SK-N-MC (cell line): ENCODE measurements around the gene ATP10B.

Experiments used
- DNase-seq: peaks from one replicate; pipeline ENCODE4 v3.0.0-alpha.2; 2011; ENCODE audit warnings: low read depth, low spot score
- H3K27ac ChIP-seq: fragments of 200-600 bp; sonication (generic); 2 replicates; pipeline ENCODE4 v1.5.1; 2016; ENCODE audit warnings: mixed run types
- H3K36me3 ChIP-seq: fragments of 200-600 bp; sonication (generic); 2 replicates; pipeline ENCODE4 v1.6.1; 2017; ENCODE audit warnings: antibody characterized with exemption, low read length, mixed read lengths; ENCODE audit not compliant: insufficient read depth
- H3K4me3 ChIP-seq: fragments of 200-600 bp; sonication (generic); 2 replicates; pipeline ENCODE4 v1.5.1; 2016
- H3K9ac ChIP-seq: fragments of 200-600 bp; sonication (generic); 2 replicates; pipeline ENCODE4 v1.8.0; 2017; ENCODE audit warnings: mixed run types, mixed read lengths; ENCODE audit not compliant: insufficient read length
- H3K9me3 ChIP-seq: fragments of 200-600 bp; sonication (generic); 2 replicates; pipeline ENCODE4 v1.6.1; 2017; ENCODE audit warnings: low read depth, mild to moderate bottlenecking, antibody characterized with exemption, low read length, moderate library complexity, mixed read lengths
- EZH2 ChIP-seq: fragments of 200-600 bp; sonication (generic); IDR thresholded peaks from one replicate; pipeline ENCODE4 v1.6.1; 2017; ENCODE audit warnings: antibody characterized with exemption
- FOXP2 ChIP-seq: optimal IDR thresholded peaks from 2 replicates; pipeline ENCODE3; 2011; ENCODE audit warnings: mild to moderate bottlenecking, moderate library complexity; ENCODE audit not compliant: insufficient read depth; ENCODE audit errors: extremely low read length, control extremely low read depth
- POLR2AphosphoS5 ChIP-seq: IDR thresholded peaks from 2 replicates; pipeline ENCODE4 v1.6.1; 2012; ENCODE audit warnings: mild to moderate bottlenecking, low read depth, low read length, borderline replicate concordance

The ATP10B gene

DNA sequence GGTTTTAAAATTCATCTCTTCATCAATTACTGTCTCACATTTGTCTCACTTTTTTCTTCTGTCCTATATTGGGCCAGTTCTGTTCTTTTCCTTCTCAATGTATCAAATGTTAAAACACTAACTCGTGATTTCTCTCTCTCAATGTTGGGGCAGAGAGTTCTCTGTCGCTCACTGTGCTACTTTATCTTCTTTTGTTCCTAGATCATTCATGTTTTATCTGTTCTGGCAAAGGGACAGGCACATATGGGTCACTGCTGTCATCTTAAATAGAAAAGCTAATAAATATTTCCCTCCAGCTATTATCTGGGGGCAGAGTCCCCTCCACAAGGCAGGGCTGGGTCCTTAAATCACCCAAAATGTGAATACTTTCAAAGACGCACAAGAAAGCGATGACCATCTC lies 216.3 kb downstream of the ATP10B start:
- DNase-seq = no peak
- no peak overlapping the region for H3K4me3 ChIP-seq
- H3K9ac ChIP-seq = no peak overlapping the region
- TF ChIP-seq EZH2 = no peak
- TF ChIP-seq FOXP2 = no peak
- TF ChIP-seq POLR2AphosphoS5 = no peak
- no peaks in the 10 kb centered on the region for H3K9me3 ChIP-seq
- no peaks in the 10 kb centered on the region for H3K36me3 ChIP-seq
- no peak overlapping the region for H3K27ac ChIP-seq

GRCh38 chr5:160635046-160635445 lies 217.0 kb downstream of the ATP10B start:
- Histone ChIP-seq H3K4me3 (no peak overlapping the region), H3K27ac (no peak overlapping the region), H3K36me3 (no peaks in the 10 kb centered on the region), H3K9ac (no peak overlapping the region), H3K9me3 (no peaks in the 10 kb centered on the region)
- no peak for TF ChIP-seq EZH2
- TF ChIP-seq FOXP2 = no peak
- TF ChIP-seq POLR2AphosphoS5 = no peak
- DNase-seq = no peak

GRCh38 chr5:160629003-160629402 lies 223.0 kb downstream of the ATP10B start:
- DNase-seq = no peak
- Histone ChIP-seq H3K9me3 (no peaks in the 10 kb centered on the region), H3K4me3 (no peak overlapping the region), H3K9ac (no peak overlapping the region), H3K36me3 (no peaks in the 10 kb centered on the region), H3K27ac (no peak overlapping the region)
- TF ChIP-seq POLR2AphosphoS5 (no peak), FOXP2 (no peak), EZH2 (no peak)

- Histone ChIP-seq H3K4me3 (no peak overlapping the region), H3K27ac (no peak overlapping the region), H3K9ac (no peak overlapping the region), H3K36me3 (no peaks in the 10 kb centered on the region), H3K9me3 (no peaks in the 10 kb centered on the region)
- no peak for DNase-seq
- TF ChIP-seq EZH2 (no peak), FOXP2 (no peak), POLR2AphosphoS5 (no peak)
Observed at GRCh38 chr5:160628619-160628968, 223.4 kb downstream of the ATP10B start.

GRCh38 chr5:160627921-160628618 lies 223.9 kb downstream of the ATP10B start:
- no peak for TF ChIP-seq EZH2
- TF ChIP-seq FOXP2 = no peak
- no peak overlapping the region for H3K27ac ChIP-seq
- no peaks in the 10 kb centered on the region for H3K9me3 ChIP-seq

GRCh38 chr5:160626322-160626721 lies 225.7 kb downstream of the ATP10B start:
- no peaks in the 10 kb centered on the region for H3K9me3 ChIP-seq
- no peak for TF ChIP-seq EZH2
- TF ChIP-seq POLR2AphosphoS5 = no peak
- TF ChIP-seq FOXP2 = no peak
- DNase-seq = no peak
- no peak overlapping the region for H3K4me3 ChIP-seq
- no peak overlapping the region for H3K27ac ChIP-seq
- no peak overlapping the region for H3K9ac ChIP-seq
- no peaks in the 10 kb centered on the region for H3K36me3 ChIP-seq

More at GRCh38 chr5:160627921-160628618, 223.9 kb downstream of the ATP10B start:
- Histone ChIP-seq H3K9ac (no peak overlapping the region), H3K36me3 (no peaks in the 10 kb centered on the region), H3K4me3 (no peak overlapping the region)
- no peak for DNase-seq

GRCh38 chr5:160621526-160621925 lies 230.5 kb downstream of the ATP10B start:
- H3K36me3 ChIP-seq = no peaks in the 10 kb centered on the region
- no peak overlapping the region for H3K27ac ChIP-seq
- H3K9me3 ChIP-seq = no peaks in the 10 kb centered on the region
- TF ChIP-seq EZH2 (no peak), POLR2AphosphoS5 (no peak), FOXP2 (no peak)
- no peak overlapping the region for H3K9ac ChIP-seq
- DNase-seq = no peak
- H3K4me3 ChIP-seq = no peak overlapping the region

DNA sequence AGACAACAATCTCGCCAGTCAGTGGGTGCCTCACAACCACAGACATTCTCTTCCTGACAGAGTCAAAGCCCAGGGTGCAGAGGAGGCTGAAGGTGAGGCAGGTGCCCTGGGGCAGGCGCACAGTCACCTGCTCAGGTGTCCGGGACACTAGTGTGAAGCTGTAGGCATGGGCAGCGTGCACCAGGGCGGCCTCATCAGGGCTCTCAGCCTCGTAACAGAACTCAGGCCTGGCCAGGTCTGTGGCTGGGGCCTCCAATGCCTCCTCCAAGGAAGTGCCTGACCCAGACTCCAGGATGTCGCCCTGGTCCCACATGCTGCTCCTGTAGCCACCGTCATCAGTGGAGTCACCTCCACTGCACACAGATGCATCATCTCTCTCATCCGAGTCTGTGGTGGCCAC lies 231.6 kb downstream of the ATP10B start:
- H3K27ac ChIP-seq = no peak overlapping the region
- no peaks in the 10 kb centered on the region for H3K36me3 ChIP-seq
- DNase-seq = no peak
- TF ChIP-seq EZH2 (no peak), FOXP2 (no peak), POLR2AphosphoS5 (no peak)
- no peak overlapping the region for H3K4me3 ChIP-seq
- no peak overlapping the region for H3K9ac ChIP-seq
- no peaks in the 10 kb centered on the region for H3K9me3 ChIP-seq

DNA sequence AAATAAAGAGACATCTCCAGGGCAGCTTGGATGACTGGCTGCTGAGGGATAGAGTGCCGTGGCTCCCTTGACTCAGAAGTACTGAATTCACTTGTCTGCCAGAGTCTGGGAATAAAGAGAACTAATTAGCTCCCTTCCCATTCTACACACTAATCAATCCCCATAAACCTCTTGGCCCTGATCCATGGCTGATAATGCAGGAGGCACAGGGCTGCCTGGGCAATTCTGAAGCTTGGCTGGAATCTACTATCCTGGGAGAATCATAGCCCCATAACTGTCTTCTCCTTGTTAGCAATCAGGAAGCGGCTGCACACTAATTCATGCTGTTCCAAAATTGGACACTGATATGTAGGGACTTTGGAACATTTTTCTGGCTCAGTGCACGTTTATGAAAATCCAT lies 232.6 kb downstream of the ATP10B start:
- no peak overlapping the region for H3K9ac ChIP-seq
- no peak for TF ChIP-seq POLR2AphosphoS5
- TF ChIP-seq FOXP2 = no peak
- TF ChIP-seq EZH2 = no peak
- H3K36me3 ChIP-seq = no peaks in the 10 kb centered on the region
- DNase-seq = no peak
- no peaks in the 10 kb centered on the region for H3K9me3 ChIP-seq
- H3K27ac ChIP-seq = no peak overlapping the region
- no peak overlapping the region for H3K4me3 ChIP-seq
